UCSD-AML1 (cell line): Measurements from ENCODE around the gene NEURL2.
"Not testable (repeated sequence)": the region's sequence is repeated elsewhere in the genome, so short reads cannot be mapped to it uniquely, and the experiment has no call there.

Experiments
- DNase-seq: peaks from one replicate; lab custom pipeline; 2025; ENCODE audit not compliant: unreplicated experiment; lab: John Stamatoyannopoulos, UW

The NEURL2 gene

DNA sequence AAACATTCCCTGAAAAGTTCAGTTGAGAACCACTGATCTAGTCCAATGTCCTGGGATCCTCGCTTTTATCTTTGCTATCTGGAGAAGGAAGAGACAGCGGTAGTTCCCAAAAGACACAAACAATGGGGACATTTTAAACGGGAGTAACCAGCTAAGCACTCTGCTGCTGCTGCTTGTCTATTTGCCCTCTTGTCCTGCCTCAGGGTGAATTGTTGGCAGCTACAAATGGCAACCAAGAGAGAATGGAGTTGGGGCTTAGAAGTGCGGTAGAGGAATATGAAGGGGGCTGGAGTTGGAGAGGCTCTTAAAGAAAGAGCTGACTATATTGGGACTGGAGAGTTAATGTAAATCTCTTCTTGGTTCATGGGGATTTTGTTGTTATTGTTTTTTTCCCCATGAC, 16.4 kb downstream of the NEURL2 start:
- DNase-seq = no peak

DNA sequence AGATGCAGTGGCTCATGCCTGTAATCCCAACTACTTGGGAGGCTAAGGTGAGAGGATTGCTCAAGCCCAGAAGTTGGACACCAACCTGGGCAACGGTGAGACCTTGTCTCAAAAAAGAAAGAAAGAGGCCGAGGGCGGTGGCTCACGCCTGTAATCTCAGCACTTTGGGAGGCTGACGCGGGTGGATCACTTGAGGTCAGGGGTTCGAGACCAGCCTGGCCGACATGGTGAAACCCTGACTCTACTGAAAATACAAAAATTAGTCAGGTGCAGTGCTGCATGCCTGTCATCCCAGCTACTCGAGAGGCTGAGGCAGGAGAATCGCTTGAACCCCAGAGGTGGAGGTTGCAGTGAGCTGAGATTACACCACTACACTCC, 16.9 kb downstream of the NEURL2 start:
- DNase-seq = not testable (repeated sequence)

DNA sequence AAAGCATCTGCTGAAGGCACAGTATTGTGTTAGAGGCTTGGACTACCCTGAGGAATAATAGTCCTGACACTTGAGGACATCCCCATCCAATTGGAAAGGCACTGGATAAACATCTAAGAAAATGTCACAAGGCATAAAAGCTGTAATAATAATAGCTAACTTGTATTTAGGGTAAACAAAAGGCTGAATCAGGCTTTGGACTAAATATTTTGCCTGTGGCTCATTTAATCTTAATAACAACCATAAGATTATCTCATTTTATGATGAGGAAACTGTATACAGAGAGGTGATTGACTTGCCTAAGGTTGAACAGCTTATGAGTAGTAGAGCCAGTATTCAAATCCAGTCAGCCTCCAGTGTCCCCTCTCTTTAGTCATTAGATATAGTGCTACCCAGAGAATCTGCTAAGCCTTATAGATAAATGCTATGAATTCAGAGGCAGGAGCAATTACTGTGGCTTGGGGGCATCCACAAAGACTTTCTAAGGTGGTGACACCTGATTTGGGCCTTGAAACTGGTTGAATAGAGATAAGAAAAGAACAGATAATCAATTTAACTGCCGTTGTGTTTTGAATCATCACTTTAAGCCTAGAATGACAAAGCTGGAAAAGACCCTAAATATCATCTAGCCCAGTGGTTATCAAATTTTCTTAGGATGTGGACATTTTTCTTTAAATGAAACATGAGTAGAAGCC, 17.5 kb downstream of the NEURL2 start:
- no peak for DNase-seq

DNA sequence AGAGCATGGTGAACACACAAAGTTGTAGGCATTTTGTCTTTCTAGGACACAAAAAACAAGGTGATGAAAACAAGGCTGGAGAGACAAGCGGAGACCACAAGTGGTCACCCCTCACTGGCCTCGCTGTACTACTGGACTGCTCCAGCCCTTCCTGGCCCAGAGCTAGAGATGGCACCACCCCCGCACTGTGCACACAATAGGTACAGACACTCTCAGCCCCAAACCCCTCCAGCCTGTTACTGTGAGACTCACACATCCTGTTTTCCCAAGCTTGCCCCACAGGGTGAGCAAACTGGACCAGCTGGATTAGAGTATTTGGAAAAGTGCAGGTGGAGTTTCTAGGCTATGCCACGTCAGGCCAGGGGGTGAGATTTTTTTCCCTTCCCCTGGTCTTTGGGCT, 18.4 kb downstream of the NEURL2 start:
- DNase-seq = no peak

DNA sequence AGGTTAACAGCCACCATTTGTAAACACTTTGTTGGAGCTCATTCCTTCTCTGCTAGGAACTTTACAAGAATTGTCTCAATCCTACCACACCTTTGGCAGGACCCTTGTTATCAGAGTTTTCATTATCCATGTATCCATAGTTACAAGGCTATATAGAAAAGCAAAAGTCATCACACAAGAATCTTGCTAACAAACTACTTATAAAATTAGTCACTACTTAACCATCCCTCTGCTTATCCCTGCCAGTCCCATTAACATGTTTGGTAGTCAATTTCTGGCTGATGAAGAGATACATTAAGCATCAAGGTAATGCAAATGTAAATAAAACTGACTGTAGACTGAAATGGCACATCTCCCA, 23.2 kb downstream of the NEURL2 start:
- DNase-seq = no peak

DNA sequence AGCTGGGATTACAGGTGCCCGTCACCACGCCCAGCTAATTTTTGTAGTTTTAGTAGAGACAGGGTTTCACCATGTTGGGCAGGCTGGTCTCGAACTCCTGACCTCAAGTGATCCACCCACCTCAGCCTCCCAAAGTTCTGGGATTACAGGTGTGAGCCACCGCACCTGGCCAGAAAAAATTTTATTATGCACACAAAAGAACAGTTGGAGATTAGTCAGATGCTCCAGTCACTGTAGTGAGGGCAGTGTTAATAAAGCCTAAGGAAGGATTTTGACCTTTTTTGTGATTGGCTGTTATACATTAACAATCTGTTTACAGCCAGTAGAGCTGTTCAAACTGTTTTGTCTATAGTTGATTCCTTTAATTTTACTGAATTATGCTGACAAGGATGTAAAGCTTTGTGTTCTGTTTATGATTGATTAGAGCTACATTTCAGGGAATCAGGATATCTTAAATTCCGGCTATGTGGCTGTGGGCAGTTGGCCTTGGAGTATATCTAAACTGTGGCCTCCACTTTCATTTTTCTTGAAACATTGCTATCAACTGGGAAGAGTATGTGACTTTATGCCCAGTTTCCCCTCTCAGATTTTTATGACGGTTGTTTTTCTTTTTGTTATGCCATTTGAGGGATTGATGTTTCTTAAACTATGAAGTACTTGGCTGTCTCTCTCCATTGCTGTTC, 23.7 kb downstream of the NEURL2 start:
- DNase-seq = no peak

DNA sequence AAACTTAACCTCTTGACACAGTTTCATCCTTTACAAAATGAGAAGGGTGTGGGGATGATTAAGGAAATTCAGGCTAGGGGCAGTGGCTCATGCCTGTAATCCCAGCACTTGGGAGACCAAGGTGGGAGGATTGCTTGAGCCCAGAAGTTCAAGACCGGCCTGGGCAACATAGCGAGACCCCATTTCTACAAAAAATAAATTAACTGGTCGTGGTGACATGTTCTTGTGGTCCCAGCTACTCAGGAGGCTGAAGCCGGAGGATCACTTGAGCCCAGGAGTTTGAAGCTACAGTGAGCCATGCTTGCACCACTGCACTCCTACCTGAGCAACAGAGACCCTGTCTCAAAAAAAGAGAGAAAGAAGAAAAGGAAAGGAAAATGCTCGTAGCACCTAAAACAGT, 24.6 kb downstream of the NEURL2 start:
- no peak for DNase-seq

DNA sequence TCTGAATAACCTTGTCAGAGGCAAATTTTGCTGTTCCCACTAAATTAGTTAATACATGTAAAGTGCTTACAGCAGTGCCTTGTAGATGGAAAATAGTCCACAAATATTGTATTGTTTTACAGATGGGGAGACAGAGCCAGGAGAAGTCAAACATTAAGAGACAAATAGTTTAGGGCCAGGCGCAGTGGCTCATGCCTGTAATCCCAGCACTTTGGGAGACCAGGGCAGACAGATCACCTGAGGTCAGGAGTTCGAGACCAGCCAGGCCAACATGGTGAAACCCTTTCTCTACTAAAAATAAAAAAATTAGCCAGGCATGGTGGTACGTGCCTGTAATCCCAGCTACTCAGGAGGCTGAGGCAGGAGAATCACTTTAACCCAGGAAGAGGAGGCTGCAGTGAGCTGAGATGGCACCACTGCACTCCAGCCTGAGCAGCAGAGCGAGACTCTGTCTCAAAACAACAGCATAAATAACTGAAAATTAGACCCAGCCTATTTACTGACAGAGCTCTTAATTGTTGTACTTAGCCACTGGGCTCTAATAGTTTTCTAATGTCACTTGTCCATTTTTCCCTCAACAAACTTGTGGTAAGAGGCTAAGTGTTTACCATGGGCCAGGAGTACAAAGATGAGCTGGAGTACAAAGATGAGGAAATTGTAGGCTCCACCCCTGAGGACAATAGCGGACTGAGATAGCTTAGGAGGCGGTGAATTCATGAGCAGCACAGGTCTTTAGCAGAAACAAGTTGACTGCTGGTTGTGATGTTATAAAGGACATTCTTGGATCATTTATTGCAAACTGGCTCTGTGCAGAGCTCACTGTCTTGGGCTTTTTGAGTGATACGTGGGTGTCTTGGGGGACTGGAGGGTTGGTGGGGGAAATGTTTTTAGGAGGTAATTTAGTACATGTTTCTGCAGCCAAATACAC, 27.2 kb downstream of the NEURL2 start:
- DNase-seq = no peak

DNA sequence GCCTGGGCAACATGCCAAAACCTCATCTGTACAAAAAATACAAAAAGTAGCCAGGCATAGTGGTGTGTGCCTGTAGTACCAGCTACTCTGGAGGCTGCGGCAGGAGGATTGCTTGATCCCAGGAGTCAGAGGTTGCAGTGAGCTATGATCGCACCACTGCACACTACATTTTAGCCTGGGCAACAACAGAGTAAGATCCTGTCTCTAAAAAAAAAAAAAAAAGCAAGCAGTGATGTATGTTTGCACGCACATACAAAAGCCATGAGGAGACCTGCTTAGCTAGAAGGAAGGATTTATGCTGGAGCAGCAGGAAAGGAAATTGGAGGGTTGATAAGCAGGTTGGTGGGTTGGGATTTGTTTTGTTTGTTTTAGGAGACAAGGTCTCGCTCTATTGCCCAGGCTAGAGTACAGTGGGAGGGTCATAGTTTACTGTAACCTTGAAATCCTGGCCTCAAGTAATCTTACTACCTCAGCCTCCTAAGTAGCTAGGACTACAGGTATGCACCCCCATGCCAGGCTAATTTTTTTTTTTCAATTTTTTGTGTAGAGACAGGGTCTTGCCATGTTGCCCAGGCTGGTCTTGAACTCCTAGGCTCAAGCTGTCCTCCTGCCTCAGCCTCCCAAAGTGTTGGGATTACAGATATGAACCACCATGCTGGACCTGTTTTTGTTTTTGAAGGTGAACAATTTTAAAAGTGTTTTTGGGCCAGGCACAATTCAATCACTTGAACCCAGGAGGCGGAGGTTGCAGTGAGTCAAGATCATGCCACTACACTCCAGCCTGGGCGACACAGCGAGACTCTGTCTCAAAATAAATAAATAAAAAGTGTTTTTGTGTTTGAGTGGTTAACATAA, 29.6 kb downstream of the NEURL2 start:
- DNase-seq = no peak

DNA sequence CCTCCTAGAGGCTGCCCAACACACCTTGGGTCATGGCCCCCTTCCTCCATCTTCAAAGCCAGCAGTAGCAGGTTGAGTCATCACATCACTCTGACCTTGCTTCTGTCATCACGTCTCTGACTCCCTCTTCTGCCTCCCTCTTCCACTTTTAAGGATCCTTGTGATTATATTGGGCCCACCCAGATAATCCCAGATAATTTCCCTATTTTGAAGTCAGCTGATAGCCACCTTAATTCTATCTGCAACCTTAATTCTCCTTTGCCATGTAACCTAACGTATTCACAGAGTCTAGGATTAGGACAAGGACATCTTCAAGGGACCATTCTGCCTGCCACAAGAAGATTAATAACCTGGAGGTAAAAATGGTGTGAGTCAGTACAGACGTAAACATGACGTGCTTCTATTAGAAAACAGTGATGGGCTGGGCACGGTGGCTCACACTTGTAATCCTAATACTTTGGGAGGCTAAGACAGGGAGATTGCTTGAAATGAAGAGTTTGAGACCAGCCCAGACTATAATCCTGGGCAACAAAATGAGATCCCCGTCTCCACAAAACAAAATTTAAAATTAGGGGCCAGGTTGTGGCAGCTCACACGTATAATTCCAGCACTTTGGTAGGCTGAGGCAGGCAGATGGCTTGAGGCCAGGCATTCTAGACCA, 30.3 kb downstream of the NEURL2 start:
- DNase-seq = no peak

DNA sequence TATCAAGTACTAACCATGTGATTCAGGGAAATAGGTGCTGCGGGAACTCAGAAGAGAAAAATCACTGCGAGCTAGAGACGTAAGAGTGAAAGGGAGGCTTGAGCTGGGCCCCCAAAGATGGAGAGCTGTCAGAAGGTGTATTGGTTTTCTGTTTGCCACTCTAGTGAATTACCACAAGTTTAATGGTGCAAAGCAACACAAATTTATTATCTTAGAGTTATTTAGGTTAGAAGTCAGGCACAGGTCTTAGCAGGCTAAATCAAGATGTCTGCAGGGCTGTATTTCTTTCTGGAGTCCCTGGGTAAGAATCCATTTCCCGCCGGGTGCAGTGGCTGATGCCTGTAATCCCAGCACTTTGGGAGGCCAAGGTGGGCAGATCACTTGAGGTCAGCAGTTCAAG, 31.1 kb downstream of the NEURL2 start:
- DNase-seq = no peak

DNA sequence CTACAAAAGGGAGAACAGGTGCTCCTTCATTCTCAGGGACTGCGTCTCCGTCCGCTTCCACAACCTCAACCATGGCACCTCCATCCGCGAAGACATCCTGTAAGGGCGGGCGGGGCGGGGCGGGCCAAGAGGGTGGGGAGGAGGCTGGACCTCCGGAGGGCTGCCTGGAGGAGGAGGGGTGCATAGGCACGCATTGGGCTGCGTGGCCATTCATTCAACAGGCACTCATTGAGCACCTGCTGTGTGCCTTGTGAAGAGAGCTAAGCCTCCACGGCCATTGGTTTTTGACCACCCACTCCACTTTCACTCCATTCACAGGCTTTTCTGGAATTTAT, 33.2 kb downstream of the NEURL2 start:
- no peak for DNase-seq

DNA sequence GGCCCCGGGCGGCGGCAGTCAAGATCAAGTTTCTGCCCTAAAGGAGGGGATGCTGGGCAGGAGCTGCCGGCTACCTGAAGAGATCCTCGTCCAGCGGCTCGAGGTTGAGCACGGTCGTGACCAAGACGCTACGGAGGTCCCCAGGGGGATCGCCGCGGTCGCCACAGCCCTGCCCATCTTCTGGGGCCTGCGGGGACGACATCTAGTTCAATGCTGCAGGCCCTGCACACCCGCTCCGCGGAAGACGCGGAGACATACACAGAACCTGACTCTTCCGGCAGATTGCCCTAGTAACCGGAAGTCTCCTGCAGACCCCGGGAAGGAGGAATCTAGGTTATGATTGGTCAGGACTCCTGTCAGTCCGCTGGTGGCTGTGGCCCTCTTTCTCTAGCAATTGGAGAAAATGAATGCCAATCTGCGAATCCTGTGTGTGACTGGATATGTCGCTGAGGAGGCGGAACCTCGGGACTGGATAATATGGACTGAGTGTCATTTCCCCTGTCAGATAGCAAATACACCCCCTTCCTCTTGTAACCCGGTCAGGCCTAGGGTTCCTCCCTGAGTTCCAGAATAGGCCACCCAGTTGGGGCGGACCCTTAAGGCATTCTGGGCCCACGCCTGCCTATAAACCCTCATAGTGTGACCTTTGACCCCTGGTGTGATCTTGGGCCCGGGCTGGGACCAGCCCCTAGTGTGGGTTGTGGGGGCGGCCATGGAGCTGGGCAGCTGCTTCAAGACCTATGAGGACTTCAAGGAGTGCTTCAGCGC, 33.7 kb downstream of the NEURL2 start, which contains the start of the genes ACOT8 and ZSWIM3:
Gene ACOT8 (minus strand): TSS at position 279 of the 768 bp plus-strand sequence. CDS start 77 bp downstream, at position 202.
Gene ZSWIM3 (plus strand): TSS at position 501 of the 768 bp plus-strand sequence. CDS start 212 bp downstream, at position 713.
- peak; percentile 90 for DNase-seq

DNA sequence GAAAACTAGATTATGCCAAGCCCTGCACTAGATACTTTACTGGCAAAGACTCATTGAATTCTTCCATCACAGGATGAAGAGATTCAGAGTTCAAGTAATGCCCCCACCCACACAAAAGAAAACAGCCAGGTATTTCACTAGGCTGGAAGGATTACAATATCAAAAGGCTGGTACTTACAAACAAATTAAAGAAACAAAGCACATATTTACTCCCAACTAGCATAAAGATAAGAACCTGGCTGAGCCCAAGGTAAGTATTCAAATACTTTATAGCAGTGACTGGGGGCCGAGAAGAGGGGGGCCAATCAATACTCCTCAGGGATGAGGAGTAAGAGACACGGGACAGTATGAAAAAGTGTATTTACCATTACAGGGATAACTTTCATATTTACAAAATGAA, 37.5 kb downstream of the NEURL2 start:
- no peak for DNase-seq

DNA sequence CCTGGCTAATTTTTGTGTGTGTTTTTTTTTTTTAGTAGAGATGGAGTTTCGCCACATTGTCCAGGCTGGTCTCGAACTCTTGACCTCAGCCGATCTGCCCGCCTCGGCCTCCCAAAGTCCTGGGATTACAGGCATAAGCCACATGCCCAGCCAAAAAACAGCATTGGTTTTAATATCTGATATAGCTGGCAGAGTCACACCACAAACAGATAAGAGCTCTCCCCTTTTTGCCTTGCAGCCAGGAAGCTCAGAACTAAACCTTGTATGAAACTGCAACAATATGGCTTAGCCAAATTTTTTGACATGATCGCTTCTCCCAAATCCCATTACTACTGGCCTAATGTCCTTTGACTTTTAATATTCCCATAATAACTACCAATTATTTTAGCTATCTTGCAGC, 38.7 kb downstream of the NEURL2 start:
- DNase-seq = no peak

DNA sequence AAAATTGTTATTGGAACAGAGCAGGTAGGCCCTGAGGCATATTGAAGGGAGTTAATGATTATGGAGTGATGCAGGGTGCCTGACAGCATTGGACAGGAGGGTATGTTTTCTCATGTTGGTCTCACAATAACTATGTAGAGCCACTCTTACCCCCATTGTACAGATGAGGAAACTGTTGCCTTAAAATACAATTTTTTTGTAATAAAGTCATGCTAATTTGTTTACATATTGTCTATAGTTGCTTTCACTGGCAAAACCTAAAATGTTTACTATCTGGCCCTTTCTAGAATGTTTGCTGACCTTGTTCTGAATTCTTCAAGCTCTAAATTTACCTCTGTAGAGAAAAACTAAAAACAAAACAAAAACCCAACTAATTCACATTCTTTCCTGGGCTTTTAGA, 39.5 kb downstream of the NEURL2 start:
- no peak for DNase-seq

DNA sequence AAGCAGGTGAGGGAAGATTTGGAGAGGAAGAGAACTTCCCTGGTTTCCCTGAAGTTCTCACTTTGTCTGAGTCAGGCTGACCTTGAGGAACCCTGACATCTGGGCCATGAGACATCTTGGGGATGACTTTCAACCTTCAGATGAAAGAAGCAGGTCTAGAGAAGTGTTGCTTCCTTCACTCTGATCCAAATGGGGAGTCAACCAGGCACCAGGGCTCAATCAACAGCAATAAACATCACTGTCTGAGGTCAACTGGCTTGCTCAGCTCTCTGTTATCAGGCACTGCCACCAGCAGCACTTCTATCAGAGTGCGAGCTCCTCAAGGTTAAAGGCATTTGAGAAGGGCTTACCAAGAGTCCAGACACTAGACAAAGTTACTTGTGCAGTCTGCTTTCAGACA, 40.1 kb downstream of the NEURL2 start:
- no peak for DNase-seq

DNA sequence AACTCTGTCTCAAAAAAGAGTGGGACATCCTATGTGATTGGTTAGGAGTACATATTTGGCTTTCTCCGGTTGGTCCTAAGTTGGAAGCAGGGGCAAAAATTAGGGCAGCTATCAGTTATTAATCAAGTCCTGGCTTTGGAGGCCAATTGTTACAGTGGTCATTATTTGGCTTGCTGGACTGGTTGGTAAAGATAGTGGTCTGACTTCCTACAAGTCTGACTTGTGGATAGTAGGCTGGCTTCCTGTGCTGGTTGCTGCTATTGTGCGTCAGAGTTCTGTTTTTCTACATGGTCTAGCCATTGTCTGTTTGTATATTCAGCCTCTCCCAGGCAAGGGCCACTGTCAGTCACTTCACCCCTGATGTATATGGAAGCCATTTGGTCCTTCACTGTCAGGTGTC, 40.8 kb downstream of the NEURL2 start:
- no peak for DNase-seq

DNA sequence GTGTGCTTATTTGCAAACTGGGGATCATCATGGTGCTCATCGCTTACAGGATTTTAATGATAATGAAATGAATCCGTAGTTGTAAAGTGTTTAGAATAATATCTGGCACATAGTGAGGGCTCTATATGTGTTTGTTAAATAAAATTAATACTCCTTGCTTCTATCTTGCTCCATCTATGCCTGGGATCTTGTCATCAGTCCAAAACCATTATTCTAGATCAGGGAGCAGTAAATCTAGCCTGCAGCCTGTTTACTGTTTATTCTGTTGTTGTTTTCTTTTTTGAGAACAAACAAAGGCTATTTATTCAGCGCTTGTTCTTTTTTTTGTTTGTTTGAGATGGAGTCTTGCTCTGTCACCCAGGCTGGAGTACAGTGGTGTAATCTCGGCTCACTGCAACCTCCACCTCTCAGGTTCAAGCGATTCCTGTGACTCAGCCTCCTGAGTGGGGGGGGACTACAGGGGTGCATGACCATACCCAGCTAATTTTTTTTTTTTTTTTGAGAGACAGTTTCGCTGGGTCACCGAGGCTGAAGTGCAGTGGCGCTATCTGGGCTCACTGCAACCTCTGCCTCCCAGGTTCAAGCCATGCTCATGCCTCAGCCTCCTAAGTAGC, 41.9 kb downstream of the NEURL2 start:
- DNase-seq = no peak
